DMS79 (cell line): Measurements from ENCODE around the gene FAM120B.
A peak's percentile ranks its signal among the peaks of the same experiment; 100 is the strongest.
"Not testable (repeated sequence)": the region's sequence is repeated elsewhere in the genome, so short reads cannot be mapped to it uniquely, and the experiment has no call there.

ENCODE experiments used
- DNase-seq: peaks from one replicate; lab custom pipeline; 2025; lab: John Stamatoyannopoulos, UW

Gene FAM120B

GRCh38 chr6:170297576-170298330, 8.8 kb upstream of the FAM120B start:
- DNase-seq = no peak

GRCh38 chr6:170298688-170299087, 7.9 kb upstream of the FAM120B start:
- no peak for DNase-seq

GRCh38 chr6:170301184-170301583, 5.4 kb upstream of the FAM120B start:
- DNase-seq = no peak

GRCh38 chr6:170305805-170306323, 694 bp upstream of the FAM120B start:
- DNase-seq = peak; percentile 13

GRCh38 chr6:170307080-170307545, 555 bp downstream of the FAM120B start:
- no peak for DNase-seq

- no peak for DNase-seq
These were observed 2.2 kb downstream of the FAM120B start for GRCh38 chr6:170308761-170309160.

- DNase-seq = no peak
These were observed 5.1 kb downstream of the FAM120B start for GRCh38 chr6:170311696-170312095.

GRCh38 chr6:170312876-170313275, 6.3 kb downstream of the FAM120B start:
- DNase-seq = no peak

GRCh38 chr6:170313716-170314295, 7.2 kb downstream of the FAM120B start:
- DNase-seq = no peak

GRCh38 chr6:170314983-170315382, 8.4 kb downstream of the FAM120B start:
- DNase-seq = no peak

- no peak for DNase-seq
These were observed 9.5 kb downstream of the FAM120B start for GRCh38 chr6:170316071-170316470.

GRCh38 chr6:170317076-170317475, 10.5 kb downstream of the FAM120B start:
- DNase-seq = no peak

- DNase-seq = no peak
These were observed 11.2 kb downstream of the FAM120B start for GRCh38 chr6:170317718-170318117.

- DNase-seq = no peak
These were observed 22.8 kb downstream of the FAM120B start for GRCh38 chr6:170329321-170329720.

GRCh38 chr6:170335199-170335598, 28.6 kb downstream of the FAM120B start:
- not testable (repeated sequence) for DNase-seq

GRCh38 chr6:170344631-170345576, 38.3 kb downstream of the FAM120B start:
- no peak for DNase-seq

GRCh38 chr6:170345662-170346061, 39.1 kb downstream of the FAM120B start:
- no peak for DNase-seq

GRCh38 chr6:170346649-170347048, 40.1 kb downstream of the FAM120B start:
- DNase-seq = no peak

- DNase-seq = no peak
These were observed 40.5 kb downstream of the FAM120B start for GRCh38 chr6:170347091-170347490.

- no peak for DNase-seq
These were observed 41.4 kb downstream of the FAM120B start for GRCh38 chr6:170347975-170348374.

- DNase-seq = not testable (repeated sequence)
These were observed 44.9 kb downstream of the FAM120B start for GRCh38 chr6:170351456-170351855.

GRCh38 chr6:170355190-170355589, 48.6 kb downstream of the FAM120B start:
- not testable (repeated sequence) for DNase-seq
